Heart left ventricle (tissue), 13 donors: ENCODE measurements around the gene GZF1.

Source experiments
- POLR2A ChIP-seq, 2 donors: fragments of 450-650 bp; IDR thresholded peaks; one replicate each; pipeline ENCODE4 v1.6.1; 2017; ENCODE audit warnings: antibody characterized with exemption in 2 of 2, mild to moderate bottlenecking in 2 of 2, moderate library complexity in 2 of 2
- TF ChIP-seq, protein P1 (sequence below), 12 donors: fragments of 200-600 bp; sonication (generic) in 4 of 12; IDR thresholded peaks; one replicate each; pipeline versions ENCODE4 v1.5.0 to v1.8.0; 2018 to 2022; ENCODE audit warnings: antibody characterized with exemption in 12 of 12, mild to moderate bottlenecking in 5 of 12
- donor health status: ischemic (EF 13 %, LVEDD 7.1; RV severe dilation, severe dysfunction).
- donor health status: DM: no; HTN: yes; CAD: no.
- donor health status: DM: no; HTN: no; CAD: no.
- donor health status: ischemic (EF 25% LVEDD 6.9; RV normal size, moderate dysfunction).
- donor health status: ischemic (EF 25% LVEDD 5.7; RV mildly dilated, moderate dysfunction).
- donor health status: ischemic (EF 35%, LVEDD 5.7; RV mildly dilated, moderate dysfunction).
- donor health status: nonischemic (EF 11% LVEDD 7.7; RV severe dilation, severe dysfunction).
- donor health status: DM: yes; HTN: yes; CAD: no.
- donor health status: PGD.
- donor health status: ischemic (EF 29% LVEDD 5.4; RV normal size, mild dysfunction).
- donor health status: nonischemic (EF 23%, LVEDD 6.1; RV moderate dilation, normal function).

DNA sequence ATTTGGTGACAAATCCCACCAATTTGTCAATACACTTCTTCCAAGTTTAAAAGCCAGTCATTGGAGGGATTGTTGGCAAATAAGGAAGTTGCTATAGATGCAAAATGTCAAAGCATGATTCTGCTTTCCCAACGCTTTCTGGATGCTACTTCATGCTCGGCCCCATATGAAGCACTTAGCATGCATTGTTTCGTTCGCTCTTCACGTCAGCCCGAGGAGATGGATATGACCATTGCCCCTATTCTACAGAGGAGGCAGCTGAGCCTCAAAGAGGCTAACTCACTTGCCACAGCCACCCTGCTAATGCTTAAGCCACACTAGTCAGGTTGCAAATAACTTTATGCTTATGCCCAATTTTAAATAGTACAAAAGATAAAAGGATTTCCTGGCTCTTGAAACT lies 14.2 kb upstream of the GZF1 start:
- TF ChIP-seq, protein P1, sequence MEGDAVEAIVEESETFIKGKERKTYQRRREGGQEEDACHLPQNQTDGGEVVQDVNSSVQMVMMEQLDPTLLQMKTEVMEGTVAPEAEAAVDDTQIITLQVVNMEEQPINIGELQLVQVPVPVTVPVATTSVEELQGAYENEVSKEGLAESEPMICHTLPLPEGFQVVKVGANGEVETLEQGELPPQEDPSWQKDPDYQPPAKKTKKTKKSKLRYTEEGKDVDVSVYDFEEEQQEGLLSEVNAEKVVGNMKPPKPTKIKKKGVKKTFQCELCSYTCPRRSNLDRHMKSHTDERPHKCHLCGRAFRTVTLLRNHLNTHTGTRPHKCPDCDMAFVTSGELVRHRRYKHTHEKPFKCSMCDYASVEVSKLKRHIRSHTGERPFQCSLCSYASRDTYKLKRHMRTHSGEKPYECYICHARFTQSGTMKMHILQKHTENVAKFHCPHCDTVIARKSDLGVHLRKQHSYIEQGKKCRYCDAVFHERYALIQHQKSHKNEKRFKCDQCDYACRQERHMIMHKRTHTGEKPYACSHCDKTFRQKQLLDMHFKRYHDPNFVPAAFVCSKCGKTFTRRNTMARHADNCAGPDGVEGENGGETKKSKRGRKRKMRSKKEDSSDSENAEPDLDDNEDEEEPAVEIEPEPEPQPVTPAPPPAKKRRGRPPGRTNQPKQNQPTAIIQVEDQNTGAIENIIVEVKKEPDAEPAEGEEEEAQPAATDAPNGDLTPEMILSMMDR (IDR thresholded peaks at IDR 0.05), result no peak
- no peak for TF ChIP-seq POLR2A (IDR thresholded peaks at IDR 0.05)
